HepG2 (cell line): ENCODE data around the gene ARID1A. TPM values are rescaled to one million over a fixed set of nuclear protein-coding genes. Genes with fewer than 3 reads are reported as not detected.
A peak's percentile ranks its signal among the peaks of the same experiment; 100 is the strongest.

Experiments
- CAMTA2 ChIP-seq: sonication (generic); formaldehyde crosslinking; IDR thresholded peaks from 2 replicates; pipeline ENCODE4 v1.4.0; 2020; ENCODE audit warnings: mild to moderate bottlenecking, missing genetic modification reagents, borderline replicate concordance
- CBX5 ChIP-seq: sonication (generic); formaldehyde crosslinking; IDR thresholded peaks from 2 replicates; pipeline ENCODE4 v1.4.0; 2020; ENCODE audit warnings: missing genetic modification reagents, borderline replicate concordance
- CREB1 ChIP-seq, 2 experiments: fragments of 450-650 bp in 1 of 2; IDR thresholded peaks; 2 replicates each; pipeline ENCODE4 v1.6.1; 2016 to 2017; ENCODE audit warnings: control low read depth in 1 of 2, mild to moderate bottlenecking in 1 of 2, missing compliant biosample characterization in 1 of 2, missing genetic modification characterization in 1 of 2
- CREBL2 ChIP-seq: sonication (generic); formaldehyde crosslinking; IDR thresholded peaks from 2 replicates; pipeline ENCODE4 v1.8.1; 2023; ENCODE audit warnings: missing genetic modification reagents, mild to moderate bottlenecking, borderline replicate concordance
- E2F2 ChIP-seq: sonication (generic); formaldehyde crosslinking; IDR thresholded peaks from 2 replicates; pipeline ENCODE4 v1.4.0; 2020; ENCODE audit warnings: missing genetic modification reagents, borderline replicate concordance
- FOXA3 ChIP-seq: IDR thresholded peaks from 2 replicates; pipeline ENCODE4 v1.6.1; 2016; ENCODE audit warnings: missing genetic modification reagents, missing compliant biosample characterization
- GABPA ChIP-seq, 2 experiments: IDR thresholded peaks; 2 replicates each; pipeline ENCODE4 v1.6.1; 2011 to 2016; ENCODE audit warnings: low read depth in 2 of 2, low read length in 1 of 2, missing biosample characterization in 1 of 2, missing genetic modification characterization in 1 of 2
- GABPB1 ChIP-seq: IDR thresholded peaks from 2 replicates; pipeline ENCODE4 v1.6.1; 2016; ENCODE audit warnings: mild to moderate bottlenecking, missing genetic modification reagents, moderate library complexity, missing compliant biosample characterization
- IKZF5 ChIP-seq: IDR thresholded peaks from 2 replicates; pipeline ENCODE4 v1.6.1; 2018; ENCODE audit warnings: missing genetic modification reagents, mild to moderate bottlenecking, missing compliant biosample characterization
- MAZ ChIP-seq, 2 experiments: sonication (generic) in 1 of 2; formaldehyde crosslinking in 1 of 2; IDR thresholded peaks; 2 replicates each; pipeline versions ENCODE4 v1.5.0 to v1.6.1; 2012 to 2020; ENCODE audit warnings: low read depth in 2 of 2, mild to moderate bottlenecking in 2 of 2, borderline replicate concordance in 1 of 2, improper control_type of control experiment in 1 of 2, low read length in 1 of 2, missing genetic modification reagents in 1 of 2, moderate library complexity in 1 of 2
- PHB2 ChIP-seq: fragments of 450-650 bp; IDR thresholded peaks from 2 replicates; pipeline ENCODE4 v1.6.1; 2018; ENCODE audit not compliant: partially characterized antibody
- PLRG1 ChIP-seq: fragments of 450-650 bp; conservative IDR thresholded peaks from 2 replicates; pipeline ENCODE4 v1.6.1; 2016
- POLR2A ChIP-seq, 2 experiments: IDR thresholded peaks; 2 replicates each; pipeline ENCODE4 v1.6.1; 2011; ENCODE audit warnings: low read depth in 2 of 2, low read length in 2 of 2, mild to moderate bottlenecking in 1 of 2, moderate library complexity in 1 of 2; ENCODE audit not compliant: insufficient read depth in 1 of 2
- RARA ChIP-seq: IDR thresholded peaks from 2 replicates; pipeline ENCODE4 v1.6.1; 2016; ENCODE audit warnings: missing genetic modification reagents, missing compliant biosample characterization
- SIN3A ChIP-seq: IDR thresholded peaks from 2 replicates; pipeline ENCODE4 v1.6.1; 2011; ENCODE audit warnings: low read depth, mild to moderate bottlenecking, control low read depth, low read length, borderline replicate concordance
- SMAD3 ChIP-seq: sonication (generic); formaldehyde crosslinking; IDR thresholded peaks from 2 replicates; pipeline ENCODE4 v1.4.0; 2020; ENCODE audit warnings: missing genetic modification reagents
- SMC3 ChIP-seq: IDR thresholded peaks from 2 replicates; pipeline ENCODE4 v1.6.1; 2011; ENCODE audit warnings: low read length, improper control_type of control experiment
- SP5 ChIP-seq: IDR thresholded peaks from 2 replicates; pipeline ENCODE4 v1.6.1; 2016; ENCODE audit warnings: low read depth, borderline replicate concordance
- XRCC5 ChIP-seq: fragments of 200-400 bp; formaldehyde crosslinking; optimal IDR thresholded peaks from 2 replicates; pipeline ENCODE3; 2017; ENCODE audit warnings: mild to moderate bottlenecking, low read length
- ZFP36L1 ChIP-seq: sonication (generic); formaldehyde crosslinking; IDR thresholded peaks from 2 replicates; pipeline ENCODE4 v1.8.0; 2022; ENCODE audit warnings: mild to moderate bottlenecking, missing genetic modification reagents, moderate library complexity
- ZNF260 ChIP-seq: sonication (generic); formaldehyde crosslinking; IDR thresholded peaks from 2 replicates; pipeline ENCODE4 v1.4.0; 2020; ENCODE audit warnings: missing genetic modification reagents, low read depth, mild to moderate bottlenecking, borderline replicate concordance
- ZNF569 ChIP-seq: sonication (generic); formaldehyde crosslinking; IDR thresholded peaks from 2 replicates; pipeline ENCODE4 v1.5.0; 2020; ENCODE audit warnings: mild to moderate bottlenecking, missing genetic modification reagents, moderate library complexity, borderline replicate concordance
- ZNF570 ChIP-seq: sonication (generic); formaldehyde crosslinking; IDR thresholded peaks from 2 replicates; pipeline ENCODE4 v1.4.0; 2020; ENCODE audit warnings: mild to moderate bottlenecking, missing genetic modification reagents, borderline replicate concordance
- ZNF737 ChIP-seq: sonication (generic); formaldehyde crosslinking; IDR thresholded peaks from 2 replicates; pipeline ENCODE4 v1.5.0; 2020; ENCODE audit warnings: missing genetic modification reagents, mild to moderate bottlenecking, borderline replicate concordance
- ZNF777 ChIP-seq: sonication (generic); formaldehyde crosslinking; IDR thresholded peaks from 2 replicates; pipeline ENCODE4 v1.4.0; 2020; ENCODE audit warnings: missing genetic modification reagents
- ZNF790 ChIP-seq: sonication (generic); formaldehyde crosslinking; IDR thresholded peaks from 2 replicates; pipeline ENCODE4 v1.8.0; 2022; ENCODE audit warnings: missing genetic modification reagents, mild to moderate bottlenecking, borderline replicate concordance
- polyA plus RNA-seq, 8 experiments: library from polyadenylated mRNA; depleted of rRNA in 3 of 8; stranded (reverse) in 7 of 8; unstranded in 1 of 8; fragments of >200 nt; fragmentation: Illumina TruSeq in 4 of 8; extraction: Trizol in 4 of 8; gene quantifications; 2 replicates each; pipeline versions ENCODE4 v1.2.1 to v1.2.3, GENCODE V29; 2011 to 2016; ENCODE audit warnings: low read depth in 4 of 8, missing spikeins in 1 of 8, mixed read lengths in 1 of 8; ENCODE audit not compliant: insufficient read depth in 1 of 8
- total RNA-seq, 5 experiments: library from RNA; depleted of rRNA; stranded (reverse); fragments of >200 nt; fragmentation: Illumina TruSeq; extraction: Trizol; gene quantifications; 2 replicates each; pipeline ENCODE4 v1.2.3, GENCODE V29; 2016; ENCODE audit warnings: low read depth in 1 of 5

The ARID1A gene
- total and polyA plus RNA-seq, 2 of the 13 experiments (the other 11 are each of a cell fraction or from before 2014, with no cell fraction given) = 11.9 to 15.9 TPM

GRCh38 chr1:26788836-26789611, 93.2 kb downstream of the ARID1A start (continued):
- TF ChIP-seq SMAD3 (no peak; the same call in 1 of the 2 replicates), ZNF570 (no peak), GABPA (IDR thresholded peaks at IDR 0.05; ENCODE audit: low read depth, low read length) (no peak), GABPA (CRISPR knock-in tag; IDR thresholded peaks at IDR 0.05; ENCODE audit: low read depth) (0 out of 2 replicates have a peak, but pooled peaks have one; percentile 23), SIN3A (0 out of 2 replicates have a peak, but pooled peaks have one; percentile 44), CREBL2 (CRISPR knock-in tag) (no peak), PHB2 (no peak), CAMTA2 (CRISPR knock-in tag) (peak; percentile 34; the same call in 1 of the 2 replicates), ZNF790 (no peak), SMC3 (peak; percentile 97), SP5 (CRISPR knock-in tag) (peak; percentile 28; the same call in 1 of the 2 replicates), IKZF5 (CRISPR knock-in tag) (0 out of 2 replicates have a peak, but pooled peaks have one; percentile 26), XRCC5 (peak; percentile 46), FOXA3 (peak; percentile 57), ZNF260 (CRISPR knock-in tag) (no peak), PLRG1 (no peak), RARA (CRISPR knock-in tag) (no peak), CREB1 (IDR thresholded peaks at IDR 0.05) (no peak), CREB1 (CRISPR knock-in tag; IDR thresholded peaks at IDR 0.05) (peak; percentile 51; the same call in 1 of the 2 replicates), MAZ (IDR thresholded peaks at IDR 0.05; ENCODE audit: borderline replicate concordance, low read depth, low read length) (peak; percentile 81; the same call in 1 of the 2 replicates), MAZ (CRISPR knock-in tag; IDR thresholded peaks at IDR 0.05; ENCODE audit: low read depth) (peak; percentile 73), POLR2A (IDR thresholded peaks at IDR 0.05; ENCODE audit: insufficient read depth in 1 of 2, low read depth in 2 of 2, low read length in 2 of 2) (peak in 1 of 2 experiments; percentile 16; a peak in 1 of 4 replicates), GABPB1 (CRISPR knock-in tag) (peak; percentile 14; the same call in 1 of the 2 replicates), ZNF777 (CRISPR knock-in tag) (peak; percentile 36; the same call in 1 of the 2 replicates), ZFP36L1 (CRISPR knock-in tag) (no peak; the same call in 1 of the 2 replicates), CBX5 (CRISPR knock-in tag) (0 out of 2 replicates have a peak, but pooled peaks have one; percentile 32), ZNF737 (CRISPR knock-in tag) (no peak), E2F2 (CRISPR knock-in tag) (0 out of 2 replicates have a peak, but pooled peaks have one; percentile 14), ZNF569 (no peak)
